HUES64 (cell line): Measurements from ENCODE around the gene FAM193A.
"Not testable (repeated sequence)": the region's sequence is repeated elsewhere in the genome, so short reads cannot be mapped to it uniquely, and the experiment has no call there.

Source experiments
- H3K27ac ChIP-seq: 2 replicates; pipeline ENCODE4 v1.7.0; 2013; ENCODE audit warnings: low read depth, low read length, inconsistent platforms
- H3K27me3 ChIP-seq: 2 replicates; pipeline ENCODE4 v1.6.1; 2013; ENCODE audit warnings: mild to moderate bottlenecking, low read length; ENCODE audit not compliant: insufficient read depth
- H3K36me3 ChIP-seq: 2 replicates; pipeline ENCODE4 v1.6.1; 2013; ENCODE audit warnings: mild to moderate bottlenecking, low read length; ENCODE audit not compliant: insufficient read depth
- H3K4me1 ChIP-seq: 2 replicates; pipeline ENCODE4 v1.6.1; 2013; ENCODE audit warnings: mild to moderate bottlenecking, low read length, moderate library complexity; ENCODE audit not compliant: insufficient read depth
- H3K4me3 ChIP-seq: 2 replicates; pipeline ENCODE4 v1.5.1; 2013; ENCODE audit warnings: mild to moderate bottlenecking, low read length, moderate library complexity
- H3K9ac ChIP-seq: 2 replicates; pipeline ENCODE4 v1.6.1; 2013; ENCODE audit warnings: mild to moderate bottlenecking, low read depth, low read length
- H3K9me3 ChIP-seq: 2 replicates; pipeline ENCODE4 v1.6.1; 2013; ENCODE audit warnings: low read depth, low read length; ENCODE audit not compliant: insufficient read depth
- WGBS: fragments of 150-250, 120-280 bp; methylation state at CpG from one replicate; pipeline ENCODE4 v1.1.7; 2013; ENCODE audit warnings: missing lambda C conversion rate; 5-methylcytosine and 5-hydroxymethylcytosine counted together

Gene FAM193A

DNA sequence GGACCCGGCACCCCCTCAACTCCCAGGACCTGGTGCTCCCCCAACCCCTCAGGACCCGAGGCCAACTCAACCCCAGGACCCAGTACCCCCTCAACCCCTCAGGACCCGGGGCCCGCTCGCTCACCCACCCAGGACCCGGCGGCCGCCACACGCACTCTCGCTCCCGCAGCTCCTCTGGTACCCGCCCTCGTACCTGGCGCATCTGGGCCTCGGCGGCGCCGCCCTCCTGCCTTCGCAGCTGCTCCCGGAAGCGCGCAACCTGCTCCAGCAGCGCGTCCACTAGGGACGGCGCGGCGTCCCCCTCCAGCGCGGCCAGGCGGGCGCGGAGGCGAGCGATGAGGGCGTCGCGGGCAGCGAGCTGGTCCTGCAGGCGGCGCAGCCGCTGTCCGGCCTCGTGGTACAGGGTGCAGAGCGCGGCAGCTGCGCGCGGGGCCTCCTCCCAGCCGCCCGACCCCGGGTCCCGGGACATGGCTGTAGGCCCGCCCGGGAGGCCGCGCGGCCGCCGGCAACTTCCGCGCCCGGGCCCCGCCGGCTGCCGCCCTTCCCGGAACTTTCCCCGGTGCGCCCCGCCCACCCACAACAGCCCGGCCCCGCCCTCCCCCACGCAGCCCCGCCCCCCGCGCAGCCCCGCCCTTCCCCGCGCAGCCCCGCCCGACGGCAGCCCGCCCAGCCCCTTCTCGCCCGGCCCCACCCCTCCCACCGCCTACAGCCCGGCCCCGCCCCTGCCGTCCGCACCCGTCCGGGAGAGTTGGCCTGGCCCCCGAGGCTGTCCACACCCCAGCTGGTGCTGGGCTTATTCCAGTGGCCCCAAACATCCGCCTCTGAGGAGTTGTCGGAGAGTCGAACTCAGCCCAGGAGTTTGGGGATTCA is 219.6 kb downstream of the FAM193A start, which contains the start of gene TNIP2:
TNIP2 (minus strand) TSS at position 516 of the 870 bp plus-strand sequence; CDS start at position 469, 47 bp downstream.
- Histone ChIP-seq H3K36me3 (no peaks in the 10 kb centered on the region), H3K27ac (peak within 1 kb of the TSS; percentile 71; the same call in 1 of the 2 replicates), H3K4me1 (peaks cover 3% of the 10 kb centered on the region; the same call in 1 of the 2 replicates), H3K9ac (peak within 1 kb of the TSS; percentile 84), H3K4me3 (peak within 1 kb of the TSS; percentile 88), H3K27me3 (no peaks in the 10 kb centered on the region), H3K9me3 (no peaks in the 10 kb centered on the region)
- WGBS, result under 1% methylated on average over 70 of the region's 96 CpGs

DNA sequence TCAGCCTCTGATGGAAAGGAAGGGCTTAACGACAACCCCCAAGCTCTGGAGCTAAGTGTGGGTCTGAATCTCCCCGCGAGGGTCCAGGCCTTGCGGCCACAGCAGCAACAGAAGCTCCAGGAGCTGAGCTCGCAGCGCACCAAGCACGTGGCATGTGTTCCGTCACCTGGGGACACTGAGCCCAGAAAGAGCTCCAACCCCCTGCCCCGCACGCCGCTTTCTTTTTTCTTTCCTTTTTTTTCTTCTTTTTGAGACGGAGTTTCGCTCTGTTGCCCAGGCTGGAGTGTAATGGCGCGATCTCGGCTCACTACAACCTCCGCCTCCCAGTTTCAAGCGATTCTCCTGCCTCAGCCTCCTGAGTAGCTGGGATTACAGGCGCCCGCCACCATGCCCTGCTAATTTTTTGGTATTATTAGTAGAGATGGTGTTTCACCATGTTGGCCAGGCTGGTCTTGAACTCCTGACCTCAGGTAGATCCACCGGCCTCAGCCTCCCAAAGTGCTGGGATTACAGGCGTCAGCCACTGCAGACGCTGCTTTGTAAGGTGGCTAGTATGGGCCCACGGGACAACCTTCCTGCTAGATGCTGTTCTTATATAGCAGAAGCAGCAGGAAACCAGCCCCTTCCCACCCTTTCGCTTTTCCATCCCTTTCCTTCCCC is 220.4 kb downstream of the FAM193A start:
- H3K36me3 ChIP-seq, result no peaks in the 10 kb centered on the region
- H3K27ac ChIP-seq, result no peak overlapping the region
- 0 out of 2 replicates have a peak overlapping the region, but pooled peaks have one; percentile 21 for H3K9ac ChIP-seq
- no peaks in the 10 kb centered on the region for H3K27me3 ChIP-seq
- H3K4me3 ChIP-seq, result peak overlapping the region; percentile 48
- 75% methylated on average over 25 of the region's 25 CpGs for WGBS
- no peaks in the 10 kb centered on the region for H3K9me3 ChIP-seq
- peaks cover 3% of the 10 kb centered on the region; the same call in 1 of the 2 replicates for H3K4me1 ChIP-seq

DNA sequence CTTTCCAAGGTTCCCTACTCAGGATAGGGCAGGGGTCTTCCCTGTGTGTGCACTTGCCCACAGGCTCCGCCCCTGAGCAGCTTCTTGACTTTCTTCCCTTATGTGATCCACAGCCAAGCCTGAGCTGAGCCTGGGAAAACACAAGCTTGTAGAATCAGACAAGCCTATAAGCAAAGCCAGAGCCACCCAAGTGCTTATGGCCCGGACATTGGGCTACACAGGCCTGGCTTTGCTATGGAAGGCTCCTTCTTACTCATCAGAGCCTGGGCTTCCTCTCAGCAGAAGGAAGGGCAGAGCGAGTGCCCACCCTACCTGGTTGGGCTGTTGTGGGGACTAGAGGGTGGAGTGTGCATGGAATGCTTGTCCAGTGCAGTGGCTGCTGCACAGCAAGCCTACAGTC is 221.0 kb downstream of the FAM193A start:
- WGBS, result 90% methylated on average over 3 of the region's 3 CpGs
- no peak overlapping the region for H3K9ac ChIP-seq
- H3K4me1 ChIP-seq, result peaks cover 3% of the 10 kb centered on the region; the same call in 1 of the 2 replicates
- H3K36me3 ChIP-seq, result no peaks in the 10 kb centered on the region
- no peaks in the 10 kb centered on the region for H3K9me3 ChIP-seq
- no peak overlapping the region for H3K4me3 ChIP-seq
- no peak overlapping the region for H3K27ac ChIP-seq
- H3K27me3 ChIP-seq, result no peaks in the 10 kb centered on the region

DNA sequence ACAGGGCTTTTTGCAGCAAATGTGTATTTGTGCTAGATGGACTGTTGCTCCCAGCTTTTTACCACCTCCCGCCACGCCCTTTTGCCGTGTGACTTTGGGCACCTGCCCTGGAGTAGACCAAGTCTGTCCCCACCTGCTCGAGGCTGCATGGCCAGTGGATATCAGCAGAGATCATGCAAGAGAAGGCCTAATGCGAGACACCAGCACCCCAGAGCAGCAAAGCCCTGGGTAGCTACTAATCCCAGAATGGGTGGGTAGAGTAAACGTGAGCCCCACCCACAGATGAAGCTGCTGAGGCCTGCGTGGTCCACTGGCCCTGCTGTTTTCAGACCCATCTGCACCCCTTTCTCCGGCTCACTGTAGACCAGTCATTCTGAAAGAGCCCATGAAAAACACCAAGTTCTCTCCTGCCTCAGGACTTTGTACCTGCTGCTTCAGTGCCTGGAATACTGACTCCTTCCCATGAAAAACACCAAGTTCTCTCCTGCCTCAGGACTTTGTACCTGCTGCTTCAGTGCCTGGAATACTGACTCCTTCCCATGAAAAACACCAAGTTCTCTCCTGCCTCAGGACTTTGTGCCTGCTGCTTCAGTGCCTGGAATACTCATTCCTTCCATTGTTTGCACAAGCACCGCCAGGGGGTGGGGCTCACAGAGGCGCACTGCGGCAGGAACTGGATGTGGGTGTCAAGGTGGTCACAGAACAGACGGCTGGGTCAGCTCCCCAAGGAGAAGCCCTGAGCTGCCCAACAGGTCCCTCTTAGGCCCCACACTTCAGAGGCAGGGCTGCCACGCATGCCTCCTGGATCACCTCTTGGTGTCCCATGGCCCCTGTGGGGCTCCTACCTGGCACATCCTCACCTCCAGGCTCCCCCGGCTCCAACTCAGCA is 224.8 kb downstream of the FAM193A start:
- Histone ChIP-seq H3K9ac (no peak overlapping the region), H3K4me1 (peaks cover 3% of the 10 kb centered on the region; the same call in 1 of the 2 replicates), H3K27me3 (no peaks in the 10 kb centered on the region), H3K36me3 (no peaks in the 10 kb centered on the region), H3K9me3 (no peaks in the 10 kb centered on the region), H3K27ac (no peak overlapping the region), H3K4me3 (no peak overlapping the region)
- 77% methylated on average over 14 of the region's 14 CpGs for WGBS

DNA sequence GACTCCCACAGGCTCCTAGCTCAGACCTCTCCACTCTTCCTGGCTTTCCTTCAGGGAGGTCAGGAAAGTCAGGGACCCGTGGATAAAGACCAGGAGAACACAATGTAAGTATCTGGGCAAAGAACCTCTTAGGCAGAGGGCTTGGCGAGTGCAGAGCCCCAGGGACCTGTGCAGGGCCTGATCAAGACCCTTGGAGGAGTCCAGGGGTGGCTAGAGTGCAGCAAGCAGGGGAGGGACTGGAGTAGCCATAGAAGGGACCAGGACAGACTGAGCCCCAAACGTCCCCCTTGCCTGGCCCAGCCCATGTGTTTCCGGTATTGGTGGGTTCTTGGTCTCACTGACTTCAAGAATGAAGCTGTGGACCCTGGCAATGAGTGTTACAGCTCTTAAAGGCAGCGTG is 225.6 kb downstream of the FAM193A start:
- Histone ChIP-seq H3K27me3 (no peaks in the 10 kb centered on the region), H3K4me1 (no peaks in the 10 kb centered on the region), H3K4me3 (no peak overlapping the region), H3K9ac (no peak overlapping the region), H3K36me3 (no peaks in the 10 kb centered on the region), H3K9me3 (0 out of 2 replicates have a peak, but pooled peaks cover 3% of the 10 kb centered on the region), H3K27ac (no peak overlapping the region)
- WGBS, result 90% methylated on average over 5 of the region's 5 CpGs

DNA sequence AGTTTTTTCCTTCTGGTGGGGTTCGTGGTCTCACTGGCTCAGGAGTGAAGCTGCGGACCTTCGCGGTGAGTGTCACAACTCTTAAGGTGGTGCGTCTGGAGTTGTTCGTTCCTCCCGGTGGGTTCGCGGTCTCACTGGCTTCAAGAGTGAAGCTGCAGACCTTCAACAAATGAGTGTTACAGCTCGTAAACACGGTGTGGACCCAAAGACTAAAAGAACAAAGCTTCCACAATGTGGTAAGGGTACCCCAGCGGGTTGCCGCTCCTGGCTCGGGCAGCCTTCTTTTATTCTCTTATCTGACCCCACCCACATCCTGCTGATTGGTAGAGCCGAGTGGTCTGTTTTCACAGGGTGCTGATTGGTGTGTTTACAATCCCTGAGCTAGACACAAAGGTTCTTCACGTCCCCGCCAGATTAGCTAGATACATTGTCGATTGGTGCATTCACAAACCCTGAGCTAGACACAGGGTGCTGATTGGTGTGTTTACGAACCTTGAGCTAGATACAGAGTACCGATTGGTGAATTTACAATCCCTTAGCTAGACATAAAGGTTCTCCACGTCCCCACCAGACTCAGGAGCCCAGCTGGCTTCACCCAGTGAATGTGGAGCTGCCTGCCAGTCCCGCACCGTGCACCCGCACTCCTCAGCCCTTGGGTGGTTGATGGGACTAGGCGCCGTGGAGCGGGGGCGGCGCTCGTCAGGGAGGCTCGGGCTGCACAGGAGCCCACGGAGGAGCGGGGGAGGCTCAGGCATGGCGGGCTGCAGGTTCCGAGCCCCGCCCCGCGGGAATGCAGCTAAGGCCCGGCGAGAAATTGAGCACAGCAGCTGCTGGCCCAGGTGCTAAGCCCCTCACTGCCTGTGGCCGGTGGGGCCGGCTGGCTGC is 226.3 kb downstream of the FAM193A start:
- H3K4me1 ChIP-seq, H3K36me3 ChIP-seq, H3K9me3 ChIP-seq, H3K27me3 ChIP-seq, H3K4me3 ChIP-seq, H3K9ac ChIP-seq, H3K27ac ChIP-seq: not testable (repeated sequence)
- WGBS, result 95% methylated on average over 42 of the region's 42 CpGs

DNA sequence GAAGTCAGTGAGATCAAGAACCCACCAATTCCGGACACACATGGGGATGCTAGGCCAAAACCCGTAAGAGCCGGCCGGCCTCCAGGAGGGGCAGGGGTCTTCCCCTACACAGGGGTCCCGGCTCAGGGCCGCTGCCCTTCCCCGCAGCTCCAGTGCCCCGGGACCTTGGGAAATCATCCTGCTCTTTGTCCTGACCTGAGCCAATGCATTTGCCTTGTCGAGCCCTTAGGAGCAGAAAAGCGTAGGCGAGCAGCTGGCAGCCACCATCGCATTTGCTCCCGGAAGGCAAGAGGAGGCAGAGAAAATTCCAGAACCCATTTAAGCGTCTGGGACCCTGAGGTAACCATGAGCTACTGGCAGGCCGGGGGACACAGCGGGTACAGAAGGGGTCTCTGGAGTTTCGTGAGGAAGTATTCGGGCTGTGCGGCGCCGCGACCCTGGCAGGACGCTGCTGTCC is 227.1 kb downstream of the FAM193A start:
- WGBS, result 86% methylated on average over 23 of the region's 23 CpGs
- Histone ChIP-seq H3K4me3 (peak overlapping the region; percentile 46; the same call in 1 of the 2 replicates), H3K36me3 (no peaks in the 10 kb centered on the region), H3K9ac (no peak overlapping the region; the same call in 1 of the 2 replicates), H3K9me3 (0 out of 2 replicates have a peak, but pooled peaks cover 3% of the 10 kb centered on the region), H3K27ac (no peak overlapping the region), H3K27me3 (no peaks in the 10 kb centered on the region), H3K4me1 (no peaks in the 10 kb centered on the region)

DNA sequence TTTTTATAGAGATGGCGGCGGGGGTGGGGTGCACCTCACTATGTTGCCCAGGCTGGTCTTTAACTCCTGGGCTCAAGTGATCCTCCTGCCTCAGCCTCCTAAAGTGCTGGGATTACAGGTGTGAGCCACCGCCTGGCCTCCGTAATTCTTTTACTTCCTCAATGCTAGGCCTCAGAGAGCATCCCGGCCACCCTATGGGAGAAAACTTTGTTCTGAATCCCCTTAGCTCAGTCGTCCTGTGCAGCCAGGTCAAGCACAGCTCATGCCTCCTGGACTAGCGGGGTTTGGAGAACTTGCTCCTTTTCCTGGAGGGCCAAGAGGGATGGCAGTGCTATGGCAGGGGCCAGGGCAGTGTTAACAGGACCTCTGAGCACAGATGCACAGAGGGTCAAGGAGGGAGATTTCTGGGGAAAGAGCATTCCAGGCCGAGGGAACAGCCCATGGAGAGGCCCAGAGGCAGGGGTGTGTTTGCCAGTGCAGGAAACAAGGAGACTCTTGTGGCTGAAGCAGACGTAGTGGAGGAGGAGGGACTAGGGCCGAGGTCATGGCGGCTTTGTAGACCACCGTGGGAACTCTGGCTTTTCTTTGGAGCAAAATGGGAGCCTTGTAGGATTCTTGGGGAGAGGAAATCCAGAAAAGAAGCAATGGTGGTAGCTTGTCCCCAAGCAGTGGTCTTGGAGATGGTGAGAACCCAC is 229.5 kb downstream of the FAM193A start:
- 93% methylated on average over 12 of the region's 12 CpGs for WGBS

DNA sequence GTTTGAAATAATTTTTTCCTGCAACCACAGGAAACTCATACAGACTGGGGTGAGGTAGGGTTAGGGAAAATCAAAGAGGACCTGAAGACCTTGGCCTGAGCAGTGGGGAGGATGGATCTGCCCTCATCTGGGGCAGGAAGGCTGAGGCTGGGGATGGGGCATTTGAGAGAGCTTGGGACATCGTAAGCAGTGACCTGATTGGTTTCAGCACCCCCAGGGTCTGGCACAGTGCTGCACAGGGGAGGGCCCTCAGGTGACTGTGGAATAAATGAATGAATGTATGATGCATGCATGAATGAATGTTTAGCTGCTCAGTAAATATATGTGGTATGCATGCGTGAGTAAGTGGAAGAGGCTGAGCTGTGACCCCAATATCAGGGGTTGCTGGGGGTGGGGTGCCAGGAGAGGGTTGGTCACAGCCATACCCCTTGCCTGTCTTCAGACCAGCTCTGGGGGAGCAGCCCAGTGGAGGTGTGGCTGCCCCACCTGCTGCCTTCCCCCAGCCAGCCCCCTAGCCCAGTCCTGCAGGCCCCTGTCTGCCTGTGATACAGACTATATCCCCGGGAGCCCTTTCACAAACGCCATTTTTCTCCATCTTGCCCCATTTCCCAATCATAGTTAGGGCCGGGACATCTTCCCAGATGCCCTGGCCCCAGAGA is 230.7 kb downstream of the FAM193A start:
- Histone ChIP-seq H3K27me3 (no peaks in the 10 kb centered on the region), H3K4me3 (no peak overlapping the region), H3K27ac (no peak overlapping the region), H3K4me1 (no peaks in the 10 kb centered on the region), H3K36me3 (no peaks in the 10 kb centered on the region), H3K9ac (no peak overlapping the region), H3K9me3 (0 out of 2 replicates have a peak, but pooled peaks cover 3% of the 10 kb centered on the region)
- 93% methylated on average over 5 of the region's 5 CpGs for WGBS

More for the DNA sequence above, 229.5 kb downstream of the FAM193A start:
- H3K4me1 ChIP-seq, result no peaks in the 10 kb centered on the region
- H3K9me3 ChIP-seq, result 0 out of 2 replicates have a peak, but pooled peaks cover 3% of the 10 kb centered on the region
- no peaks in the 10 kb centered on the region for H3K36me3 ChIP-seq
- no peaks in the 10 kb centered on the region for H3K27me3 ChIP-seq
- H3K4me3 ChIP-seq, result no peak overlapping the region
- no peak overlapping the region for H3K9ac ChIP-seq
- no peak overlapping the region for H3K27ac ChIP-seq
